ENCODE results near the gene KY. TPM values are rescaled to one million over a fixed set of nuclear protein-coding genes. Genes with fewer than 3 reads are reported as not detected.

KY gene
- total RNA-seq, 1 donor from 2014 or later, result not detected

DNA sequence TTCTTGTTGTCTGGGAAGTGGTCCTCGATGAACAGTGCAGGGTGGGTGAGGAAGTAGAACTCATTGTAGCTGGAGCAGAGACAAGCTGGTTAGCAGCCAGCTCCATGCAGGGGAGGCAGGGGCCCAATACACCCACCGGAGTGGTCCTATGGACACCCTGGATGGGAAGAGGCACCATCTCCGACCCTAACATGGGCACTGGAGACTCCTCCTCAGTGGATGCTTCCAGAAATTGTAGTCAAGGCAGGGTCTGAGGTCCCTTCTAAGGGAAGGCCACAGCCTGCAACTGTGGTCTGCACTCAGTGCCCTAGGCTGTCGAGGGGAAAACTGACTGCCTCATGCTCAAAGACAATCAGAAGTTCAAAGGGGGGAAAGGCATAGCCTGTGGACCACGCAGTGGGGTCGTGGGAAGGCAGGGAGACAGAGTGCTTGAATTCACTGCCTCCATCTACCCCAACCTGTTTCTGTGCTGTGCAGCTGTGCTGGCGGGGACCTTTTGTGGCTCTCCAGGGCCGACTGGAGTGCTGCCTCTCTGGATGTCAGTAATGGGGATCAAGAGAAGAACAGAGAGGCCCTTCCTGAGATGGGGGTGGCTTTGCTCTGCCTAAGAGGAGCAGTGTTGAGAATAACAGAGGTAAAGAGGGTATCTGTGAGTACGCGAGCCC lies 41.9 kb downstream of the KY start:
- TF ChIP-seq CTCF (IDR thresholded peaks at IDR 0.05), result no peak
- Mint-ChIP-seq H3K27me3 (ENCODE audit: unreplicated experiment) (peaks cover 23% of the 10 kb centered on the region), H3K27ac (ENCODE audit: unreplicated experiment) (no peak overlapping the region)

GRCh38 chr3:134608023-134608770 lies 42.6 kb downstream of the KY start:
- Mint-ChIP-seq H3K4me3 (ENCODE audit: unreplicated experiment) (no peak overlapping the region), H3K36me3 (ENCODE audit: unreplicated experiment) (no peaks in the 10 kb centered on the region), H3K27ac (ENCODE audit: unreplicated experiment) (no peak overlapping the region), H3K9me3 (ENCODE audit: unreplicated experiment) (no peaks in the 10 kb centered on the region), H3K27me3 (ENCODE audit: unreplicated experiment) (peaks cover 23% of the 10 kb centered on the region), H3K4me1 (ENCODE audit: unreplicated experiment) (no peaks in the 10 kb centered on the region)
- no peak for TF ChIP-seq CTCF (IDR thresholded peaks at IDR 0.05)
- DNase-seq (ENCODE audit: extremely low spot score, unreplicated experiment), result peak; percentile 75

More for the DNA sequence above, 41.9 kb downstream of the KY start:
- no peaks in the 10 kb centered on the region for H3K9me3 Mint-ChIP-seq (ENCODE audit: unreplicated experiment)
- no peaks in the 10 kb centered on the region for H3K4me1 Mint-ChIP-seq (ENCODE audit: unreplicated experiment)
- peak; percentile 67 for DNase-seq (ENCODE audit: extremely low spot score, unreplicated experiment)
- no peaks in the 10 kb centered on the region for H3K36me3 Mint-ChIP-seq (ENCODE audit: unreplicated experiment)
- H3K4me3 Mint-ChIP-seq (ENCODE audit: unreplicated experiment), result no peak overlapping the region

GRCh38 chr3:134607054-134608022 lies 43.5 kb downstream of the KY start:
- TF ChIP-seq CTCF (IDR thresholded peaks at IDR 0.05), result no peak
- Mint-ChIP-seq H3K27ac (ENCODE audit: unreplicated experiment) (no peak overlapping the region), H3K27me3 (ENCODE audit: unreplicated experiment) (peaks cover 20% of the 10 kb centered on the region), H3K9me3 (ENCODE audit: unreplicated experiment) (no peaks in the 10 kb centered on the region), H3K4me1 (ENCODE audit: unreplicated experiment) (no peaks in the 10 kb centered on the region), H3K4me3 (ENCODE audit: unreplicated experiment) (no peak overlapping the region), H3K36me3 (ENCODE audit: unreplicated experiment) (no peaks in the 10 kb centered on the region)
- DNase-seq (ENCODE audit: extremely low spot score, unreplicated experiment), result peak; percentile 78

- Mint-ChIP-seq H3K9me3 (ENCODE audit: unreplicated experiment) (no peaks in the 10 kb centered on the region), H3K4me1 (ENCODE audit: unreplicated experiment) (peaks cover 2% of the 10 kb centered on the region), H3K4me3 (ENCODE audit: unreplicated experiment) (no peak overlapping the region), H3K27ac (ENCODE audit: unreplicated experiment) (no peak overlapping the region), H3K27me3 (ENCODE audit: unreplicated experiment) (peaks cover 20% of the 10 kb centered on the region), H3K36me3 (ENCODE audit: unreplicated experiment) (no peaks in the 10 kb centered on the region)
- TF ChIP-seq CTCF (IDR thresholded peaks at IDR 0.05), result no peak
- DNase-seq (ENCODE audit: extremely low spot score, unreplicated experiment), result peak; percentile 76
These were observed 44.5 kb downstream of the KY start for GRCh38 chr3:134606033-134607025.

Data from osteocyte (in vitro differentiated cells).